ENCODE results near the gene ANKRD62. TPM values are rescaled to one million over a fixed set of nuclear protein-coding genes. Genes with fewer than 3 reads are reported as not detected.

The ANKRD62 gene
- total and polyA plus RNA-seq, 9 donors: not detected

DNA sequence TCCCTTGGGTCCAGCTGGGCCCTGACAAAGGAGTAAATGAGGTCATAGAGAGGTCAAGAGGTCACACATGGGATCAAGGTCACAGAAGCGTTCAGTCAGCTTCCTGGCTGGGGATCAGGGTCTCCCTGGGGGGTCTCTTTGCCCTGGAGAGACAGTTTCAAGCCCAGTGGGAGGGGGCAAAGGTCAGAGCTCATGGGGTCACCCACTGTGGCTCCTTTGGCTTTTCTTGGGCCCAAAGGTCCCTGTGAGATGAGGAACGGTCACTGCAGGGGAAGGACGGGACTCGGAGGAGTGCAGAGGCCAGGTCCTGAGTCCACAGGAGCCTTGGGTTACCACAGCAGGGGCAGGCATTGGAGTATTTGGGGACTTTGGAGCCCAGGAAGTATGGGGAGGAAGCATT is 30.7 kb upstream of the ANKRD62 start:
- peak in 1 of 5 donors; percentile 7 for DNase-seq
- no peak for TF ChIP-seq EP300 (IDR thresholded peaks at IDR 0.05)
- TF ChIP-seq CTCF (IDR thresholded peaks at IDR 0.05): no peak
- no peak for TF ChIP-seq POLR2A (IDR thresholded peaks at IDR 0.05)
- H3K27me3 ChIP-seq: no peaks in the 10 kb centered on the region
- intact Hi-C loops (cut with DNase I): no loop called here
- H3K27ac ChIP-seq: no peak overlapping the region
- H3K9me3 ChIP-seq: no peaks in the 10 kb centered on the region
- WGBS, 3 donors: 48 to 88% (median 69%) methylated on average over 4 of the region's 4 CpGs
- H3K4me3 ChIP-seq: no peak overlapping the region
- H3K4me1 ChIP-seq (ENCODE audit: insufficient read depth): no peaks in the 10 kb centered on the region
- H3K36me3 ChIP-seq: no peaks in the 10 kb centered on the region

- TF ChIP-seq CTCF (IDR thresholded peaks at IDR 0.05) (no peak), POLR2A (IDR thresholded peaks at IDR 0.05) (no peak), EP300 (IDR thresholded peaks at IDR 0.05) (no peak)
- no peaks in the 10 kb centered on the region for H3K9me3 ChIP-seq
- no peak for DNase-seq
- H3K4me3 ChIP-seq: no peak overlapping the region
- H3K36me3 ChIP-seq: no peaks in the 10 kb centered on the region
- H3K27me3 ChIP-seq: no peaks in the 10 kb centered on the region
- intact Hi-C loops (cut with DNase I): no loop called here
- WGBS, 3 donors: 90 to 95% (median 90%) methylated on average over 6 to 7 of the region's 7 CpGs
- no peak overlapping the region for H3K27ac ChIP-seq
- H3K4me1 ChIP-seq (ENCODE audit: insufficient read depth): no peaks in the 10 kb centered on the region
Observed at GRCh38 chr18:12064086-12064763, 29.4 kb upstream of the ANKRD62 start.

- H3K4me3 ChIP-seq: no peak overlapping the region
- WGBS, 3 donors: 65 to 78% (median 70%) methylated on average over 5 of the region's 5 CpGs
- intact Hi-C loops (cut with DNase I): no loop called here
- no peak for DNase-seq
- H3K4me1 ChIP-seq (ENCODE audit: insufficient read depth): no peaks in the 10 kb centered on the region
- no peak for TF ChIP-seq EP300 (IDR thresholded peaks at IDR 0.05)
- no peak for TF ChIP-seq POLR2A (IDR thresholded peaks at IDR 0.05)
- TF ChIP-seq CTCF (IDR thresholded peaks at IDR 0.05): no peak
- H3K27me3 ChIP-seq: no peaks in the 10 kb centered on the region
- H3K9me3 ChIP-seq: no peaks in the 10 kb centered on the region
- no peaks in the 10 kb centered on the region for H3K36me3 ChIP-seq
- H3K27ac ChIP-seq: no peak overlapping the region
Observed at GRCh38 chr18:12065397-12065796, 28.2 kb upstream of the ANKRD62 start.

DNA sequence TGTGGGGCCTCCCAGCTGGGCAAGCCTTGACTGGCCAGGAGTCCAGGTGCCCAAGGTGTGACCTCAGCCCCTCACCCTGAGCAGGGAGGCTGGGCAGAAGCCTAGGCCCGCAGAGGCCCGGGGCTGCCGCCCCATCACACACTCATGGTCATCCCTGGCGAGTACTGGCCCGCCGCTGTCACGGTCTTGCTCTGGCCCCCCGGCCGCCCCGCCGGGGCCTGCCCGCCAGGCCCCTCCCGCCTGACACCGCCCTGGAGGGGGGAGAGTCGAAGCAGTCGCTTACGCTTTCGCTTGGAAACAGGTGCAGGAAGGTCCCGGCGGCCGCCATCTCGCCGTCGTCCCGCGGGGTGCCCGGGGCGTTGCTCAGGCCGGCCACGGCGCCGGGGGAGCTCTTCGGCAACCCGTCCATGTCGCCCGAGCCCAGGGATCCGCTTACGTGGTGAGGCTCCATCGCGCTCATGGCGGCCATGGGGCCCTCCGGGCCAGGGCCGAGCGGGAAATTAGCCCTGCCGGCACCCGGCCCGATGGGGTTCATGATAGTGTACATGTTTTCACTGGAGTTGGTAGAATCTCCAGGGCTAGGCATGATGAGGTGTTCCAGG is 26.6 kb upstream of the ANKRD62 start:
- Histone ChIP-seq H3K36me3 (no peaks in the 10 kb centered on the region), H3K27me3 (no peaks in the 10 kb centered on the region), H3K9me3 (no peaks in the 10 kb centered on the region), H3K4me3 (no peak overlapping the region), H3K27ac (no peak overlapping the region), H3K4me1 (ENCODE audit: insufficient read depth) (no peaks in the 10 kb centered on the region)
- WGBS, 3 donors: 97% methylated on average over 42 to 47 of the region's 47 CpGs
- intact Hi-C loops (cut with DNase I): no loop called here
- peak in 1 of 5 donors; percentile 10 for DNase-seq
- TF ChIP-seq EP300 (IDR thresholded peaks at IDR 0.05) (no peak), POLR2A (IDR thresholded peaks at IDR 0.05) (no peak), CTCF (IDR thresholded peaks at IDR 0.05) (no peak)

All from ovary (tissue), 9 donors.